ENCODE data around the gene UBAP2L.

- TF ChIP-seq CTCF (conservative IDR thresholded peaks at IDR 0.05 in 1 of 2, IDR thresholded peaks at IDR 0.05 in 1 of 2; ENCODE audit: low read depth in 1 of 2, low read length in 2 of 2) (no peak), EZH2 (IDR thresholded peaks at IDR 0.05; ENCODE audit: low read length, missing control alignments) (no peak)
These were observed 2.2 kb upstream of the UBAP2L start for GRCh38 chr1:154218545-154218944.
